Activated B cell treated with CpG ODN at 0.5 μM for 24 hours (primary cell): ENCODE data around the gene PIEZO2. TPM values are rescaled to one million over a fixed set of nuclear protein-coding genes. Genes with fewer than 3 reads are reported as not detected.

Experiments used
- ATAC-seq: fragments of 200-7000 bp; cut with Tn5 transposase; one replicate; pipeline ENCODE4 v1.10.0; 2021; ENCODE audit warnings: low read depth, mild to moderate bottlenecking, moderate library complexity
- CTCF ChIA-PET: fragments of 350-600 bp; sonication (Branson Sonifier 250); formaldehyde crosslinking; loops from one replicate; lab custom pipeline; 2021; ENCODE audit warnings: antibody characterized with exemption; lab: Charles Lee
- POLR2A ChIA-PET: fragments of 350-600 bp; sonication (Branson Sonifier 250); formaldehyde crosslinking; loops from one replicate; lab custom pipeline; 2021; ENCODE audit warnings: antibody characterized with exemption; lab: Charles Lee
- DNase-seq: peaks from one replicate; pipeline ENCODE4 v3.0.0; 2022
- H3K27ac Mint-ChIP-seq: one replicate; pipeline ENCODE4 v1.8.0; 2020; ENCODE audit warnings: mixed read lengths
- H3K27me3 Mint-ChIP-seq: one replicate; pipeline ENCODE4 v1.8.0; 2021; ENCODE audit warnings: mixed read lengths
- H3K36me3 Mint-ChIP-seq: one replicate; pipeline ENCODE4 v1.8.0; 2021; ENCODE audit warnings: low read depth, mixed read lengths
- H3K4me1 Mint-ChIP-seq: one replicate; pipeline ENCODE4 v1.8.0; 2021; ENCODE audit warnings: mixed read lengths
- H3K4me3 Mint-ChIP-seq: one replicate; pipeline ENCODE4 v1.8.0; 2020; ENCODE audit warnings: mild to moderate bottlenecking, mixed read lengths
- H3K9me3 Mint-ChIP-seq: one replicate; pipeline ENCODE4 v1.8.0; 2020; ENCODE audit warnings: mixed read lengths
- CTCF ChIP-seq: fragments of 200-600 bp; IDR thresholded peaks from one replicate; pipeline ENCODE4 v1.8.0; 2022; ENCODE audit warnings: antibody characterized with exemption, mild to moderate bottlenecking
- intact Hi-C: fragments of 100-400 bp; cut with micrococcal nuclease; formaldehyde crosslinking; loops from one replicate; pipeline ENCODE4 v1.15.1; 2024
- total RNA-seq: library from RNA; stranded (reverse); gene quantifications from 2 replicates; pipeline ENCODE4 v1.2.3, GENCODE V29; 2022

The PIEZO2 gene
- total RNA-seq, 1 donor from 2014 or later: not detected

- no peak for TF ChIP-seq CTCF
- no peaks in the 10 kb centered on the region for H3K4me1 Mint-ChIP-seq
- H3K36me3 Mint-ChIP-seq: no peaks in the 10 kb centered on the region
- ATAC-seq: no peak
- no peaks in the 10 kb centered on the region for H3K9me3 Mint-ChIP-seq
- no peak overlapping the region for H3K27ac Mint-ChIP-seq
- POLR2A ChIA-PET: no interaction called here
- no peak for DNase-seq
- H3K27me3 Mint-ChIP-seq: peaks cover 2% of the 10 kb centered on the region
- CTCF ChIA-PET: no interaction called here
- no peak overlapping the region for H3K4me3 Mint-ChIP-seq
- intact Hi-C loops: no loop called here
Observed at GRCh38 chr18:10899481-10899880, 249.9 kb downstream of the PIEZO2 start.

GRCh38 chr18:10898417-10898974 is 250.9 kb downstream of the PIEZO2 start:
- TF ChIP-seq CTCF: no peak
- peaks cover 2% of the 10 kb centered on the region for H3K27me3 Mint-ChIP-seq
- no peaks in the 10 kb centered on the region for H3K9me3 Mint-ChIP-seq
- no peaks in the 10 kb centered on the region for H3K4me1 Mint-ChIP-seq
- H3K27ac Mint-ChIP-seq: no peak overlapping the region
- DNase-seq (no peak), ATAC-seq (no peak)
- intact Hi-C loops: no loop called here
- H3K36me3 Mint-ChIP-seq: no peaks in the 10 kb centered on the region
- ChIA-PET CTCF (no interaction called here), POLR2A (no interaction called here)
- no peak overlapping the region for H3K4me3 Mint-ChIP-seq

- no peaks in the 10 kb centered on the region for H3K4me1 Mint-ChIP-seq
- no peaks in the 10 kb centered on the region for H3K9me3 Mint-ChIP-seq
- H3K36me3 Mint-ChIP-seq: no peaks in the 10 kb centered on the region
- H3K4me3 Mint-ChIP-seq: no peak overlapping the region
- H3K27me3 Mint-ChIP-seq: peaks cover 2% of the 10 kb centered on the region
- no peak overlapping the region for H3K27ac Mint-ChIP-seq
- TF ChIP-seq CTCF: no peak
- ATAC-seq (no peak), DNase-seq (no peak)
- POLR2A ChIA-PET: no interaction called here
- intact Hi-C loops: no loop called here
- CTCF ChIA-PET: no interaction called here
Observed at GRCh38 chr18:10896851-10897250, 252.5 kb downstream of the PIEZO2 start.

GRCh38 chr18:10895976-10896375 is 253.4 kb downstream of the PIEZO2 start:
- ChIA-PET CTCF (no interaction called here), POLR2A (no interaction called here)
- no peaks in the 10 kb centered on the region for H3K36me3 Mint-ChIP-seq
- no peak overlapping the region for H3K4me3 Mint-ChIP-seq
- ATAC-seq (no peak), DNase-seq (no peak)
- no peak overlapping the region for H3K27ac Mint-ChIP-seq
- H3K27me3 Mint-ChIP-seq: peaks cover 2% of the 10 kb centered on the region
- H3K4me1 Mint-ChIP-seq: no peaks in the 10 kb centered on the region
- intact Hi-C loops: no loop called here
- no peak for TF ChIP-seq CTCF
- H3K9me3 Mint-ChIP-seq: no peaks in the 10 kb centered on the region

- no peak overlapping the region for H3K4me3 Mint-ChIP-seq
- ChIA-PET POLR2A (no interaction called here), CTCF (no interaction called here)
- no peaks in the 10 kb centered on the region for H3K9me3 Mint-ChIP-seq
- peaks cover 4% of the 10 kb centered on the region for H3K27me3 Mint-ChIP-seq
- H3K4me1 Mint-ChIP-seq: no peaks in the 10 kb centered on the region
- no peaks in the 10 kb centered on the region for H3K36me3 Mint-ChIP-seq
- DNase-seq (no peak), ATAC-seq (no peak)
- intact Hi-C loops: no loop called here
- H3K27ac Mint-ChIP-seq: no peak overlapping the region
- no peak for TF ChIP-seq CTCF
Observed at GRCh38 chr18:10894501-10894900, 254.9 kb downstream of the PIEZO2 start.
